RWPE1 (cell line): ENCODE measurements around the gene RPE.

Experiments used
- CTCF ChIA-PET: fragments of 350-600 bp; sonication (Branson Sonifier 250); formaldehyde crosslinking; extraction: SDS; loops from one replicate; lab custom pipeline; 2021; lab: Yijun Ruan, JAX
- POLR2A ChIA-PET: fragments of 400-600 bp; formaldehyde crosslinking; extraction: SDS; loops from one replicate; lab custom pipeline; 2020; ENCODE audit warnings: antibody characterized with exemption; ENCODE audit not compliant: low non-redundant PET; lab: Yijun Ruan, JAX
- DNase-seq: peaks from one replicate; pipeline ENCODE4 v3.0.0; 2012; ENCODE audit warnings: low spot score
- H3K27ac ChIP-seq: fragments of 450-650 bp; 2 replicates; pipeline ENCODE4 v1.5.1; 2017
- TF ChIP-seq, protein P1 (sequence below): fragments of 450-650 bp; conservative IDR thresholded peaks from 2 replicates; pipeline ENCODE4 v1.5.1; 2017; ENCODE audit warnings: low read depth, mild to moderate bottlenecking

The RPE gene

GRCh38 chr2:209993968-209994367 lies 8.5 kb upstream of the RPE start:
- TF ChIP-seq, protein P1, sequence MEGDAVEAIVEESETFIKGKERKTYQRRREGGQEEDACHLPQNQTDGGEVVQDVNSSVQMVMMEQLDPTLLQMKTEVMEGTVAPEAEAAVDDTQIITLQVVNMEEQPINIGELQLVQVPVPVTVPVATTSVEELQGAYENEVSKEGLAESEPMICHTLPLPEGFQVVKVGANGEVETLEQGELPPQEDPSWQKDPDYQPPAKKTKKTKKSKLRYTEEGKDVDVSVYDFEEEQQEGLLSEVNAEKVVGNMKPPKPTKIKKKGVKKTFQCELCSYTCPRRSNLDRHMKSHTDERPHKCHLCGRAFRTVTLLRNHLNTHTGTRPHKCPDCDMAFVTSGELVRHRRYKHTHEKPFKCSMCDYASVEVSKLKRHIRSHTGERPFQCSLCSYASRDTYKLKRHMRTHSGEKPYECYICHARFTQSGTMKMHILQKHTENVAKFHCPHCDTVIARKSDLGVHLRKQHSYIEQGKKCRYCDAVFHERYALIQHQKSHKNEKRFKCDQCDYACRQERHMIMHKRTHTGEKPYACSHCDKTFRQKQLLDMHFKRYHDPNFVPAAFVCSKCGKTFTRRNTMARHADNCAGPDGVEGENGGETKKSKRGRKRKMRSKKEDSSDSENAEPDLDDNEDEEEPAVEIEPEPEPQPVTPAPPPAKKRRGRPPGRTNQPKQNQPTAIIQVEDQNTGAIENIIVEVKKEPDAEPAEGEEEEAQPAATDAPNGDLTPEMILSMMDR, result no peak
- POLR2A ChIA-PET, result no interaction called here
- CTCF ChIA-PET, result no interaction called here
- H3K27ac ChIP-seq, result no peak overlapping the region
- DNase-seq, result no peak

DNA sequence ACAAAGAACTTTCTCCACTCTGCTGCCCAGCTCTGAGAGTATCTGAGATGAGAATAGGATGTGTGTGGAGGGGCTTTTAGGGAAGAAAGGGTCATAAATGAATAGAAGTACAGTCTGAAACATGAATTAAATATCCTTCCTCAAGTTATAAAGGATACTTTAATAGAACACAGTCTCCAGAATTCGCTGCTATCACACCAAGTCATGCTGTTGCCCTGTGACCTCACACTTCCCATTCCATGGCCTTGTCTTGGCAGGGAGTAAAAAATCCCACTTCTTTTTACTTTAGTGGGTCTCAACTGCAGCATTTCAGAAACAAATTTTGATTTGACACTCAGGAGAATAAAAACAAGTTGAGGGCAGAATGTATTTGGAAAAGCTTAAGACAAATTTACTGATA lies 3.8 kb upstream of the RPE start:
- POLR2A ChIA-PET, result no interaction called here
- H3K27ac ChIP-seq, result no peak overlapping the region
- CTCF ChIA-PET, result interaction anchor here (1.1 kb wide), 1 partner anchor 21 kb away, joined by 4 read pairs; no protein-coding TSS in a partner anchor
- TF ChIP-seq, protein P1, result no peak
- DNase-seq, result no peak

- DNase-seq, result no peak
- H3K27ac ChIP-seq, result no peak overlapping the region
- CTCF ChIA-PET, result no interaction called here
- POLR2A ChIA-PET, result no interaction called here
- TF ChIP-seq, protein P1, result no peak
These were observed 1.7 kb upstream of the RPE start for GRCh38 chr2:210000464-210001324.

GRCh38 chr2:210003359-210003758 lies 921 bp downstream of the RPE start:
- no peak for DNase-seq
- POLR2A ChIA-PET, result no interaction called here
- CTCF ChIA-PET, result interaction anchor here (0.7 kb wide), 1 partner anchor 9 kb away, joined by 4 read pairs; no protein-coding TSS in a partner anchor

GRCh38 chr2:210004881-210005280 lies 2.4 kb downstream of the RPE start:
- no peak overlapping the region for H3K27ac ChIP-seq
- CTCF ChIA-PET, result interaction anchor here (0.6 kb wide), 1 partner anchor 176 kb away, joined by 3 read pairs; no protein-coding TSS in a partner anchor
- no peak for DNase-seq
- POLR2A ChIA-PET, result no interaction called here
- TF ChIP-seq, protein P1, result no peak

More at GRCh38 chr2:210003359-210003758, 921 bp downstream of the RPE start:
- no peak overlapping the region for H3K27ac ChIP-seq
- TF ChIP-seq, protein P1, result no peak

- ChIA-PET CTCF (no interaction called here), POLR2A (no interaction called here)
- TF ChIP-seq, protein P1, result no peak
- no peak overlapping the region for H3K27ac ChIP-seq
- peak; percentile 10 for DNase-seq
These were observed 5.5 kb downstream of the RPE start for GRCh38 chr2:210007895-210008294.
